ENCODE data around the gene NDUFV3.

Gene NDUFV3

GRCh38 chr21:42853621-42854020, 39.5 kb upstream of the NDUFV3 start:
- no peak for TF ChIP-seq CTCF (IDR thresholded peaks at IDR 0.05; ENCODE audit: extremely low read depth, missing control alignments)
- DNase-seq (ENCODE audit: low spot score), result no peak

- TF ChIP-seq CTCF (IDR thresholded peaks at IDR 0.05; ENCODE audit: extremely low read depth, missing control alignments), result no peak
- no peak for DNase-seq (ENCODE audit: low spot score)
Measured at GRCh38 chr21:42854246-42855010, 38.7 kb upstream of the NDUFV3 start.

- DNase-seq (ENCODE audit: low spot score), result no peak
Measured at GRCh38 chr21:42855171-42855936, 37.8 kb upstream of the NDUFV3 start.

GRCh38 chr21:42855937-42856335, 37.2 kb upstream of the NDUFV3 start:
- TF ChIP-seq CTCF (IDR thresholded peaks at IDR 0.05; ENCODE audit: extremely low read depth, missing control alignments), result no peak
- no peak for DNase-seq (ENCODE audit: low spot score)

More at GRCh38 chr21:42855171-42855936, 37.8 kb upstream of the NDUFV3 start:
- TF ChIP-seq CTCF (IDR thresholded peaks at IDR 0.05; ENCODE audit: extremely low read depth, missing control alignments), result no peak

- TF ChIP-seq CTCF (IDR thresholded peaks at IDR 0.05; ENCODE audit: extremely low read depth, missing control alignments), result no peak
- no peak for DNase-seq (ENCODE audit: low spot score)
Measured at GRCh38 chr21:42857216-42857615, 35.9 kb upstream of the NDUFV3 start.

- no peak for DNase-seq (ENCODE audit: low spot score)
- no peak for TF ChIP-seq CTCF (IDR thresholded peaks at IDR 0.05; ENCODE audit: extremely low read depth, missing control alignments)
Measured at GRCh38 chr21:42858185-42858847, 34.8 kb upstream of the NDUFV3 start.
